ENCODE results near the gene MATCAP1.

The MATCAP1 gene

GRCh38 chr16:67155295-67156142, 28.2 kb downstream of the MATCAP1 start:
- peak in 1 of 2 experiments; percentile 7 for DNase-seq

- peak in 1 of 2 experiments; percentile 1 for DNase-seq
Observed at GRCh38 chr16:67154578-67155294, 29.0 kb downstream of the MATCAP1 start.

DNA sequence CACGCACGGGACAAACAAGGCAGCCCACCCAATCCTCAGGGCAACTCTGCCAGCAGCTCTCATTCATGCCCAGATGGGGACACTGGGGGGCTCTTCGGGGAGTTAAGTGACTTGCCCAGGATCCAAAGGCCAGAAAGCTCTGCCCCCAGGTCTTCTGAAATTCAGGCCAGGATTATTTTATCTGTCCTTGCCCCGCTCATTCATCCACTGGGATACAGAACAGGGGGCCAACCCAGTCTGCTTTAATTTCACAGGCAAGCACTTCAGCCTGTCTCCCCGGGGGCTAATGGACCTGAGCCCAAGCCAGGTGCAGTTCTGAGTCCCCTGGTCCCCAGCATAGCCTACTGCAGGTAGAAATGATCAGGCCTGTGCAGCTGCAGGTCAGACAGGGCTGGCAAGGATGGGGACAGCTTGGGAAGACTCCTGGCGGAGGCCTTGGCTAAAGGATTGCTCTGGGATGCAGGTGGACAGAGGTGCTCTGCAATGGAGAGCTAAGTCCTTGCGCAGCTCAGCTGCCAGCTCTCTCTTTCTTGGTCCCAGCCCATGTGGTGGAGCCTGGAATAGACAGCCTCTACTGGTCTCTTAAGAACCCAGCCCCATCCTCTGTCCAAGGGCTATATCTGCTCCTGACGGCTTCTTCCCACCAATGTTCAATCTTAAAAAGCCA, 32.2 kb downstream of the MATCAP1 start:
- DNase-seq, result no peak

GRCh38 chr16:67150833-67151396, 32.8 kb downstream of the MATCAP1 start, which contains the start of gene B3GNT9:
Gene B3GNT9, minus strand, starts transcription at chr16:67150998. Its CDS starts 513 bp downstream, at chr16:67150485.
- DNase-seq, result no peak

DNA sequence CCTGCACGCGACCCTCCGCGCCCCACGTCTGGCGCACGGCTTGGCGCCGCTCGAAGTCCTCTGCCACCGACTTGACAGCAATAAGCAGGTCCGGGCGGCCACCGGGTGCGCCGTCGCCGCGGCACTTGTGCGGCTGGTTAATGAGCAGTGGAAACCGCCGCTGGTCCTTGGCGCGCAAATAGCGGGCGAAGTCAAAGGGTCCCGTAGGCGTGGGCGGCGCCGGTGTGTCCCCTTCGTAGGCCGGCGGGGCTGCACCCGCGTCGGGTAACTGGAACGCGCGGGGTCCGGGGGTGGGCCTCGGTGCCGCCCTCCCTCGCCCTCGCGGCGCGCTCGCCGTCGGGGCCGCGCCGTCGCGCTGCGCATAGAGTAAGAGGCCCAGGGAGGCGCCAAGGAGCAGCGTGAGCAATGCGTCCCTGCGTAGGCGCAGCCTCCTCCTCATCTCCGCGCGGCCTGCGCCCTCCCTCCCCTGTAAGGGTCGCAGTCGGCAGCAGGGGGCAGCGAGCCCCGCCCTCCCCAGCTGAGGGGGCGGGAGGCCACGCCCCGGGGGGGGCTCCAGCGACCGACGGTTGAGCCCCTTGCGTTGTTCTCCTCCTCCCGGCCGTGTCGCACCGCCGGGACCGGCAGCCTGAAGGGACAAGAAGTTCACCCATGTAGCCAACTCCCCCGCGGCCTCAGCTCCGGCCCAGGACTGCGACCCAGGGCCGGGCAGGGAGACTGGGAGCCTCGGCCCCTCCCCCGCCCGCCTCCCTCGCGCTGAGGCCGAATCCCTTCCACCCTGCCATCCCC, 33.5 kb downstream of the MATCAP1 start:
- DNase-seq, result no peak

DNA sequence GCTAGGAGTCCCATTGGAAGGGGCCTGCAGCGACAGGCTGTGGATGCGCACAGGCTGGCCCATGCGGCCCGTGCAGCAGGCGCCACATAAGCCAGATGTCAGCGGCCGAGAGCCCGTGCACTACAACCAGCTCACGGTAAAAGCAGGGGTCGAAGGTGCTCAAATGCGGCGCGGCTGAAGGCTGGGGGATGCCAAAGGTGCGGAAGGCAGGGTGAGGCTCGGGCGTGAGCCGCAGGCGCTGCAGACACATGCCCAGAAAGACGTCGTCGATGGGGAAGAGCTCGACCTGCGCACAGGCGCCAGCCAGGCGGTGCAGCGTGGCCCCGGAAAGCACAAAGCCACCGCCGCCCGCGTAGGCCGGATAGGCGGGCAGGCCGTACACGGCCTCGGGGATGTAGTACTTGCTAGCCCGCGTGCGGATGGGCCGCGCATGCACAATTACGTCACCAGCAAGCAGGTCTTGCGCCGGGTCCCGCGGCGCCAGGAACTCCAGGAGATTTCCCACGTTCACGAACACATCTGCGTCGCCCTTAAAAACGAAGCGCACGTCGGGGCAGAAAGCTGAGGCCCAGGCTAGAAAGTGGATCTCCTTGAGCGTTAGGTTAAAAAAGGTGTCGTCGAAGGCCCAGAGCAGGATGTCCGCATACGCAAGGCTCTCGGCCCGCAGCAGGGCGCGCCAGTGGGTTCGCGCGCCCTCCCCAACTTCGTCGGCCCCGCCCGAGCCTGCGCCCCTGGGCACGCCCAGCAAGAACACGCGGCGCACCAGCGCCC, 34.3 kb downstream of the MATCAP1 start:
- no peak for DNase-seq

- DNase-seq, result no peak
Observed at GRCh38 chr16:67148656-67149275, 35.0 kb downstream of the MATCAP1 start.

DNA sequence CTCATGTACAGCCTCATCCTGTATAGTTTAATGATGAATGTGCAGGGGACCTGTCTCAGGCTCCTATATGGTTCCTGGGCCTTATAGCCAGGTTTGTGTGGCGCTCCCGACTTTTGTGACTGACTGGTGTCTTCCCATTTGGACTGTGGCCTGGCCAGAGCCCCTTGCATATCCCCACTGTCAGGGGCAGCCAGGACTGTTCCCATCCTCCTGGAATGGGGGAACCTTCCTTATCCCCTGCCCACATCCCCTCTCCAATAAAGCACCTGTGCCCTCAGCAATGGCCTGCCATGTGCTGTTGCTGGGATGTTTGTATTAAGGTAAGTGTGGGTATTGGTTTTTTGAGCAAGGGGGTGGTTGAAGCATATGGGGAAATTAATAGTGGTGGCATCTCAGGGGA, 35.5 kb downstream of the MATCAP1 start:
- DNase-seq, result no peak

DNA sequence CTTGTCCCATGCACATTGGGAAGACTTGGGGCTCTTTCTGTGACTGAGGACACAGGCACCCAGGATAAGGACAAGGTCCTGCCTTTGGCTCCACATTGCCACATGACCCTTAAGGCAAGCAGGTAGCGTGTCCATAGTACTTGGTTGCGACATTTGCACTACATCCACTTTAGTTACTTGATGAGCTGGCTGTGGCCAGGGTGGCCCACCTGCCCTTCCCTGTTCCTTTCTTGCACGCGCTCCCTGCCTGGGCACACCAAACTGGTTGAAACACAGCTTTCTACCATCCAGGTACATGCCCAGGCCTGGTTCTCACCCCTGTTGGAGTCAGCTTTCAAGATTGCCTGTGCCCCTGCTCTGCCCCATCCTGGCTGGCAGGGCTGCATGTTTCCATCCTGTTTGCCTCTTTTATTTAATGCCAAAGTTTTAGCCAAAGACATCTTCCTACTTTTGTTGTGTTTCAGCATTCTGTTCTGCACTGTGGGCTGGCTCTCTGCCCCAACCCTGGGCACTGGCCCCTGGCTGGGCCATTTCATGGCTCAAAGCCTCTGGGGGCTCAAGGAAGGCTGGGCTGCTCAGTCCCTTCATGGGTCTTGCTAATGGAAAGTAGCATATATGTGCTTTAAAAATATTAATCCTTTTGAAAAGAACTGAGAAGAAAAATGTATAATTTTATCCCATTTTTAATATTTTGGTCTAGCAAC, 36.2 kb downstream of the MATCAP1 start:
- DNase-seq, result no peak

DNA sequence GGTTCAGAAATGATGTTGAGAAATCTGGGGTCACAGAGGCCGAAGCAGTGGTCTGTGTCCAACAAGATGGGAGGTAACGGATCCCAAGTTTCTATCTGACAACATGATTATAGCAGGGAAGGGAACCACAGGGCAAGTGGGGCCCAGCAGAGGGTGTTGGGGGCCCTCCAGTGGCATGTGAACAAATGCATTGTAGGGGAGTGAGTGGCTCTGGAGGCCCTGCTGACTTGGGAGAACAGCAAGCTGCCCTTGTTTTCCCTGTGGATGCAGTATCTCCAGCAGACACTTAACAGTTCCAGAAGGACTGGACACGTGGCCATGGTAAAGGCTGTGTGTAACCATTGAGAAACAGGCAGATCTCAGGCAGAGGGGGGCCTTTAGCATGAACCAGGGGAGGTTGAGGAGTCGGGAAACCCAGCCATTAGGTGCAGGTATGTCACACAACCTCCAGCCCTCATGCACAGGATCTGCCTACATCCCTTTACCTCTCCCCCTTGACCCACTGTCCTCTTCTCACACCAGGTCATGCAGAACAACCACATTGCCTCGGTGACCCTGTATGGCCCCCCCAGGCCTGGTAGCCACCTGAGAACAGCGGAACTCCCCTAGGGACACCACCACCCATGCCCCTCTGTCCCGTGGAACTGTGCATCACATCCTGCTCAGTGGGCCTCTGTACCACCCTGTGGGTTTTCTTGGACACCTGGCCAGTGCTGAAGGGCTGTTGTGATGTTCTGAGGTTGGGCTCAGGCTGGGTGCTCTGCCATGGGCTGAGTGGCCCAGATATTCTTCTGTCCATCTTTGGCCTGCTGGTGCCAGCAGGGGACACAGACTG, 37.0 kb downstream of the MATCAP1 start:
- DNase-seq, result no peak

DNA sequence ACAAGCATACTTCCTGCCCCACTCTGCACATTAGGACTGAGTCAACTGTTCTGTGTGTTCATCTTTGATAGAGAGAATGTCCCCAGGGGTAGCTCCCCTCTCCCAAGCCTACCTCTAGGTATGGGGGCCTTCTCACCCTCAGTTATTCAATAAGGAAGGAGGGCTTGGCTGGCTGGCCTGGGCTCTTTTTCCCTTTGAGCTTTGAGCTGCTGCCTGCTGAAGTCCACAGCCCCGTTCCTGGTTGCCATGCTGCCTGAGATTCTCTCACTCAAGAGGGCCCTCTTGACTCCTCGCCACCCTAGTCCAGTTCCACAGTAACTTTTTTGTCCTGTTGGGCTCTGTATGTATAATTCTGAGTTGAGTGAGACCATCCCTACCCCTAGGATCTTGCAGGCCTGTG, 38.0 kb downstream of the MATCAP1 start:
- no peak for DNase-seq

DNA sequence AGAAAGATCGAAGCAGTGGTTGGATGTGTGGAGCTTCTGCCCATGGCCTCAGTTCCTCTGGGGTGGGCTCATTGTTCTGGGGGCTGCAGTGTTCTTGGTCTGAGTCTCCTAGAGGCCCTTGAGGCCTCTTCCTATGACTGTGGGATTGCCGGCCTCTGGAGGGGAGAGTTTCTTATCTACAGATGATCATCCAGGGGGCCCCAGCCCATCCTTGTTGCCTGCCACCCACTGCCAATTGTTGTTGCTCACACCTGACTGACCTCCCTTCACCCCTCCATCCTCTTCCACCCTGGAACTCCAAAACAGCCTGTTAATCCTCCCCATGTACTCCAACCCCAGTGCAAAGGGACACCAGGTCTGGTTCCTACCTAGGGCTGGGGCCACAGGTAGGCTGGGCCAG, 38.8 kb downstream of the MATCAP1 start:
- no peak for DNase-seq

DNA sequence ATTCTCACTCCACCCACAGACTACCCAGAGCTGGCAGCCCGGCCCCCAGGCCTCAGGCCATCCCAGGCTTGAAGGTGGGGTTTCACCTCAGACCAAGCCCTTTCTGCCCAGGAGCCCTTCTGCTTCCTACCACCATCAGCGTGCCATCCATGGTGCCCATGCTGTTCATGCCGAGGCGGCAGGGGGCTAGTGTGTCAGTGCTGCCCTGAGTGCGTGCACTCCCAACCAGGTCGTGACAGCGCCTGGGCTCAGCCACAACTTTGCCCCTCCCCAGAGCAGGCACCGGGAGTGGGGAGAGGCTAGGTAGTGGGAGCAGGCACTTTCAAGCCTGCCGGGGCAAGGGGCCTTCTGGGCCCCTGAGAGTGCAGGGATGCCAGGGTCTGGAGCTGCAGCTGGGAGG, 41.4 kb downstream of the MATCAP1 start:
- DNase-seq, result no peak

- DNase-seq, result no peak
Observed at GRCh38 chr16:67141391-67141790, 42.4 kb downstream of the MATCAP1 start.

- DNase-seq, result no peak
Observed at GRCh38 chr16:67137605-67138004, 46.2 kb downstream of the MATCAP1 start.

DNA sequence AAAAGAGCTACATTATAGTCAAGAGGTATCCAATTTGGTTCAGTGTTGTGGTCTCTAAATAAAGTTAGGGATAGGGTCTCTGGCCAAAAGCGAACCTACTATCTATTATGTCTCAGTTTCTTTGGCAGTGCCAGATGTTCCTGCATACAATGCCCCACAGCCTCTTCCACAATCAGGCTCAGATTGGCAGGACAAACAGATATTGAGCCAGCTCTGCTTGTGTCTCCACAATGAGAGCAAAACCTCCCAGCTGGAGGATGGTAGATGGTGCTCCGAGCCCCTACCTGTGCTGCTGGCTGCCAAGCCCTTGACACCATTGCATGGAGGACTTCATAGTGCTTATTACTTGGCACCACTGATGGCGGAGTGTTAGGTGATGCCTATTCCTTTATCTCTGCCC, 54.3 kb downstream of the MATCAP1 start:
- no peak for DNase-seq

DNA sequence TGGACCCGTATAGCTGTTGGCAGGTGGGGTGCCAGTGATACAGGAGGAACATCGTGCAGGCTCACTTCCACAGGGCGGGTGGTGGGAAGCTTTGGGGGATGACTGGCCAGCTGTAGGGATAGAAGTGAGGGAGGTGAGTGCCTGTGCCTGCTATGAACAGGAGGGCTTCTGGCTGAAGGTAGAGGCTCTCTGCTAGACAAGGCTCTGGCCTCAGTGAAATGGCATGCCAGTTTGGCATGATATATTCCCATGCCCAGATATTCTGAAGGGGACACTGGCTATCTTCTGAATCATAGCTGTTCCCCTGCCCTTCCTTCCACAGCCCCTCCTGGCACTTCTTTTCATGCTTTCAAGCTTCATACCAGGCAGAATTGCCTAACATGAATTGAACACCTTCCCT, 54.9 kb downstream of the MATCAP1 start:
- no peak for DNase-seq

GRCh38 chr16:67128417-67128816, 55.3 kb downstream of the MATCAP1 start:
- no peak for DNase-seq

Data from NCI-H187 (cell line).